Measurements from ENCODE around the gene SCAF4.

GRCh38 chr21:31700040-31700439 lies 31.9 kb downstream of the SCAF4 start:
- TF ChIP-seq, protein P1, sequence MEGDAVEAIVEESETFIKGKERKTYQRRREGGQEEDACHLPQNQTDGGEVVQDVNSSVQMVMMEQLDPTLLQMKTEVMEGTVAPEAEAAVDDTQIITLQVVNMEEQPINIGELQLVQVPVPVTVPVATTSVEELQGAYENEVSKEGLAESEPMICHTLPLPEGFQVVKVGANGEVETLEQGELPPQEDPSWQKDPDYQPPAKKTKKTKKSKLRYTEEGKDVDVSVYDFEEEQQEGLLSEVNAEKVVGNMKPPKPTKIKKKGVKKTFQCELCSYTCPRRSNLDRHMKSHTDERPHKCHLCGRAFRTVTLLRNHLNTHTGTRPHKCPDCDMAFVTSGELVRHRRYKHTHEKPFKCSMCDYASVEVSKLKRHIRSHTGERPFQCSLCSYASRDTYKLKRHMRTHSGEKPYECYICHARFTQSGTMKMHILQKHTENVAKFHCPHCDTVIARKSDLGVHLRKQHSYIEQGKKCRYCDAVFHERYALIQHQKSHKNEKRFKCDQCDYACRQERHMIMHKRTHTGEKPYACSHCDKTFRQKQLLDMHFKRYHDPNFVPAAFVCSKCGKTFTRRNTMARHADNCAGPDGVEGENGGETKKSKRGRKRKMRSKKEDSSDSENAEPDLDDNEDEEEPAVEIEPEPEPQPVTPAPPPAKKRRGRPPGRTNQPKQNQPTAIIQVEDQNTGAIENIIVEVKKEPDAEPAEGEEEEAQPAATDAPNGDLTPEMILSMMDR (IDR thresholded peaks at IDR 0.05), result no peak
- TF ChIP-seq POLR2AphosphoS5 (IDR thresholded peaks at IDR 0.05), result no peak

Data from prostate gland (tissue), 2 donors.